ENCODE measurements around the gene IDS.
"Not testable (repeated sequence)": the region's sequence is repeated elsewhere in the genome, so short reads cannot be mapped to it uniquely, and the experiment has no call there.

IDS gene

GRCh38 chrX:149504915-149505651 is at the start of gene IDS:
TSS of gene IDS (minus strand) at chrX:149505306. CDS start at chrX:149505137, 169 bp downstream.
- peak; percentile 55 for DNase-seq

- not testable (repeated sequence) for DNase-seq
Observed at GRCh38 chrX:149551939-149552248, 46.8 kb upstream of the IDS start.

GRCh38 chrX:149551245-149551938 is 46.3 kb upstream of the IDS start:
- not testable (repeated sequence) for DNase-seq

GRCh38 chrX:149550454-149550853 is 45.3 kb upstream of the IDS start:
- DNase-seq: not testable (repeated sequence)

GRCh38 chrX:149549701-149550100 is 44.6 kb upstream of the IDS start, which contains the start of gene HSFX3:
TSS of gene HSFX3 (minus strand) at chrX:149549924. CDS start at chrX:149549852, 72 bp downstream.
- DNase-seq: not testable (repeated sequence)

- not testable (repeated sequence) for DNase-seq
Observed at GRCh38 chrX:149547782-149548181, 42.7 kb upstream of the IDS start.

- not testable (repeated sequence) for DNase-seq
Observed at GRCh38 chrX:149546962-149547361, 41.9 kb upstream of the IDS start.

- DNase-seq: not testable (repeated sequence)
Observed at GRCh38 chrX:149545545-149546543, 40.7 kb upstream of the IDS start.

- DNase-seq: no peak
Observed at GRCh38 chrX:149541521-149542047, 36.5 kb upstream of the IDS start.

GRCh38 chrX:149540621-149541520 is 35.8 kb upstream of the IDS start, which contains the start of gene EOLA1:
TSS of gene EOLA1 (plus strand) at chrX:149541012. CDS start at chrX:149545631, 4,619 bp downstream.
- peak; percentile 81 for DNase-seq

- peak; percentile 77 for DNase-seq
Observed at GRCh38 chrX:149540131-149540620, 35.1 kb upstream of the IDS start.

- peak; percentile 72 for DNase-seq
Observed at GRCh38 chrX:149539283-149540130, 34.4 kb upstream of the IDS start.

GRCh38 chrX:149537474-149537873 is 32.4 kb upstream of the IDS start:
- not testable (repeated sequence) for DNase-seq

- DNase-seq: not testable (repeated sequence)
Observed at GRCh38 chrX:149534926-149535602, 30.0 kb upstream of the IDS start.

- DNase-seq: not testable (repeated sequence)
Observed at GRCh38 chrX:149533999-149534398, 28.9 kb upstream of the IDS start.

GRCh38 chrX:149532868-149533267 is 27.8 kb upstream of the IDS start:
- DNase-seq: not testable (repeated sequence)

GRCh38 chrX:149531599-149531998 is 26.5 kb upstream of the IDS start:
- DNase-seq: no peak

- DNase-seq: no peak
Observed at GRCh38 chrX:149528381-149528780, 23.3 kb upstream of the IDS start.

- no peak for DNase-seq
Observed at GRCh38 chrX:149527705-149528104, 22.6 kb upstream of the IDS start.
